Embryonic facial prominence (tissue), 1 donor: Measurements from ENCODE around the gene CLEC4M.
"Not testable (repeated sequence)": the region's sequence is repeated elsewhere in the genome, so short reads cannot be mapped to it uniquely, and the experiment has no call there.

Source experiments
- DNase-seq: peaks from one replicate; pipeline ENCODE4 v3.0.0-alpha.2; 2016; ENCODE audit errors: extremely low spot score

Gene CLEC4M

DNA sequence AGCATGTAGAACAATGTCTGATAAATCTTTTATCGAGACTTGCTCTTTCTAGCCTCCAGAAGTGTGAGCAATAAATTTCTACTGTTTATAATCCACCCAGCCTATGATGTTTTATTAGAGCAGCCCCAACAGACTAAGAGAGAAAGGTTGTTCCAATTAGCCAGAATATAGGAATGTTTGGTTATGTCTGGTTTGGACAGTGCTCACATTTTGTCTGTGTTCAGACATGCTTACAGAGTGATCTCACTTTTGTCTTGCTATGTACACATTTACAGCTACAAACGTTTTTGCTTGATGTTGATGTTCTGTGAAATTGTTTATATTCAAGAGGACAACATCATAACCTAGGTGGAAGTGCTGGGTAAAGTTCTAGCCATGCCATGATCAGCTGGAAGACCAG lies 48.9 kb downstream of the CLEC4M start:
- no peak for DNase-seq

DNA sequence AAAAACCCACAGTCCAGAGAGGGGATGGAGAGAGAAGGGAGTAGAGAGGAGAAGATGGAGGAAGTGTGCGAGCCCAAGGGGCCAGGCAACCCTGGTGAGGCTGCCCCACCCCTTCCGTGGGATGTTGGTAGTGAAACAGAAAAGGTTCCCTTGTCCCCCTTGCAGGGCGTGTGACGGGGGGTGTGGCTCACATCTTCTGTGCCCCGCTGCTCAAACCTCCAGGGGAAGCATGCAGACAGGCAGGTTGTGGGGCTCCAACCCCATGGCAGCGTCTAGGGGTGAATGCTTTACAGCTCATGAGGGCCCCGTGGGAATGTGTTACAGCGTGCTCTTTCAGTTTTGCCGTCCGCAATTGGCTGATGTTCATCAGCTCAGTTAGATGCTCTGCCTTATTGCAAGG lies 52.3 kb downstream of the CLEC4M start:
- no peak for DNase-seq

GRCh38 chr19:7816040-7816439 lies 53.0 kb downstream of the CLEC4M start:
- DNase-seq: not testable (repeated sequence)

GRCh38 chr19:7817801-7818200 lies 54.8 kb downstream of the CLEC4M start:
- DNase-seq: no peak

GRCh38 chr19:7818806-7819205 lies 55.8 kb downstream of the CLEC4M start:
- no peak for DNase-seq
